ENCODE results near the gene SOCS6. TPM values are rescaled to one million over a fixed set of nuclear protein-coding genes. Genes with fewer than 3 reads are reported as not detected.
"Not testable (repeated sequence)": the region's sequence is repeated elsewhere in the genome, so short reads cannot be mapped to it uniquely, and the experiment has no call there.

SOCS6 gene
- total RNA-seq, 3 donors from 2014 or later (not counting 1 experiment from before 2014, with no cell fraction given) = 2.5 to 8.1 (median 4.7) TPM

GRCh38 chr18:70249118-70249517, 39.7 kb upstream of the SOCS6 start:
- Histone ChIP-seq H3K4me3 (ENCODE audit: low read length) (no peak overlapping the region), H3K27ac (ENCODE audit: low read length) (no peak overlapping the region), H3K36me3 (ENCODE audit: control insufficient read depth, insufficient read depth, low read length) (no peaks in the 10 kb centered on the region), H3K27me3 (ENCODE audit: control insufficient read depth, insufficient read depth, low read length) (peaks cover 2% of the 10 kb centered on the region), H3K9me3 (ENCODE audit: control insufficient read depth, insufficient read depth, low read length) (no peaks in the 10 kb centered on the region), H3K4me1 (ENCODE audit: control insufficient read depth, insufficient read depth, low read length) (no peaks in the 10 kb centered on the region)
- no peak for TF ChIP-seq CTCF (IDR thresholded peaks at IDR 0.05)
- H3K36me3 Mint-ChIP-seq = no peaks in the 10 kb centered on the region
- intact Hi-C loops (cut with micrococcal nuclease) = no loop called here
- WGBS (ENCODE audit: insufficient coverage) = 91% methylated on average over 5 of the region's 5 CpGs
- no peaks in the 10 kb centered on the region for H3K9me3 Mint-ChIP-seq
- no peak for DNase-seq
- no peaks in the 10 kb centered on the region for H3K4me1 Mint-ChIP-seq
- H3K27ac Mint-ChIP-seq = no peak overlapping the region
- H3K4me3 Mint-ChIP-seq = no peak overlapping the region
- no peak for ATAC-seq
- peaks cover 0 to 5% of the 10 kb centered on the region in 2 donors for H3K27me3 Mint-ChIP-seq (ENCODE audit: low read depth in 2 of 2)

DNA sequence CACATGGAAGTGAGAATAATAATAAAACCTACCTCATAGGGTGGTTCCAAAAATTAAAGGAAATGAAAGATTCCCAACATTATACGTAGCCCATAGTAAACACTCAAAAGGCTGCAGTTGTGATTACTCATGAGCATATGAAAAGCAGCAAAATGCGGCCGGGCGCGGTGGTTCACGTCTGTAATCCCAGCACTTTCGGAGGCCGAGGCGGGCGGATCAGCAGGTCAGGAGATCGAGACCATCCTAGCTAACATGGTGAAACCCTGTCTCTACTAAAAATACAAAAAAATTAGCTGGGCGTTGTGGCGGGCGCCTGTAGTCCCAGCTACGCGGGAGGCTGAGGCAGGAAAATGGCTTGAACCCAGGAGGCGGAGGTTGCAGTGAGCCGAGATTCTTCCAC, 39.0 kb upstream of the SOCS6 start:
- H3K4me1 ChIP-seq (ENCODE audit: control insufficient read depth, insufficient read depth, low read length); H3K27me3 Mint-ChIP-seq (ENCODE audit: low read depth in 2 of 2); H3K27ac Mint-ChIP-seq; H3K4me3 ChIP-seq (ENCODE audit: low read length); H3K9me3 ChIP-seq (ENCODE audit: control insufficient read depth, insufficient read depth, low read length); H3K27me3 ChIP-seq (ENCODE audit: control insufficient read depth, insufficient read depth, low read length); ATAC-seq; intact Hi-C loops (cut with micrococcal nuclease); H3K27ac ChIP-seq (ENCODE audit: low read length); H3K4me3 Mint-ChIP-seq; H3K9me3 Mint-ChIP-seq; H3K4me1 Mint-ChIP-seq; H3K36me3 Mint-ChIP-seq; H3K36me3 ChIP-seq (ENCODE audit: control insufficient read depth, insufficient read depth, low read length); DNase-seq: not testable (repeated sequence)
- 97% methylated on average over 18 of the region's 18 CpGs for WGBS (ENCODE audit: insufficient coverage)

DNA sequence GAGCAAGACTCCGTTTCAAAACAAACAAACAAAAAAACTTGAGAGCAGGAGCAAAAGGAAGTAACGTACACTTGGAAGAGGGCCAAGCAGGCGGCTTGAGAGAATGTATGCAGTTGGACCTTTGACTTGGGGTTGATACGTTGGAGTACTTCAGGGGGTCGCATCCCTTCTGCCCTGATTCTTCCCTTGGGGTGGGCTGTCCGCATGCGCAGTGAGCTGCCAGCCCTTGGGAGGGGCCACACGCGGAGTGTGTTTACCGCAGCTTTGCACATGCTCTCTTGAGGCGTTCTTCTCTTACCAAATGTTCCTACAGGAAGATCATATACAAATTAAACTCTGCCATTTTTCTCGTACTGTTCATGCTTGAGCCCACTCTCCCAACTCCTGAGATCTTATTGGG, 38.1 kb upstream of the SOCS6 start:
- WGBS (ENCODE audit: insufficient coverage) = 93% methylated on average over 12 of the region's 12 CpGs
- peaks cover 0 to 16% of the 10 kb centered on the region in 2 donors for H3K27me3 Mint-ChIP-seq (ENCODE audit: low read depth in 2 of 2)
- Histone ChIP-seq H3K4me3 (ENCODE audit: low read length) (no peak overlapping the region), H3K36me3 (ENCODE audit: control insufficient read depth, insufficient read depth, low read length) (no peaks in the 10 kb centered on the region), H3K4me1 (ENCODE audit: control insufficient read depth, insufficient read depth, low read length) (no peaks in the 10 kb centered on the region), H3K9me3 (ENCODE audit: control insufficient read depth, insufficient read depth, low read length) (no peaks in the 10 kb centered on the region), H3K27ac (ENCODE audit: low read length) (no peak overlapping the region), H3K27me3 (ENCODE audit: control insufficient read depth, insufficient read depth, low read length) (peaks cover 2% of the 10 kb centered on the region)
- no peaks in the 10 kb centered on the region for H3K4me1 Mint-ChIP-seq
- H3K27ac Mint-ChIP-seq = no peak overlapping the region
- DNase-seq = no peak
- TF ChIP-seq CTCF (IDR thresholded peaks at IDR 0.05) = no peak
- intact Hi-C loops (cut with micrococcal nuclease) = no loop called here
- H3K36me3 Mint-ChIP-seq = no peaks in the 10 kb centered on the region
- H3K9me3 Mint-ChIP-seq = no peaks in the 10 kb centered on the region
- no peak overlapping the region for H3K4me3 Mint-ChIP-seq
- ATAC-seq = no peak

GRCh38 chr18:70256184-70256583, 32.7 kb upstream of the SOCS6 start:
- H3K36me3 Mint-ChIP-seq = no peaks in the 10 kb centered on the region
- 67% methylated on average over 3 of the region's 5 CpGs for WGBS (ENCODE audit: insufficient coverage)
- H3K27ac ChIP-seq (ENCODE audit: low read length) = no peak overlapping the region

More at GRCh38 chr18:70256184-70256583, 32.7 kb upstream of the SOCS6 start:
- ATAC-seq = no peak
- intact Hi-C loops (cut with micrococcal nuclease) = no loop called here
- DNase-seq = no peak
- Mint-ChIP-seq H3K4me1 (no peaks in the 10 kb centered on the region), H3K4me3 (no peak overlapping the region), H3K9me3 (no peaks in the 10 kb centered on the region), H3K27ac (no peak overlapping the region), H3K27me3 (ENCODE audit: low read depth in 2 of 2) (peaks cover 8 to 43% of the 10 kb centered on the region in 2 donors)
- Histone ChIP-seq H3K9me3 (ENCODE audit: control insufficient read depth, insufficient read depth, low read length) (no peaks in the 10 kb centered on the region), H3K4me3 (ENCODE audit: low read length) (no peak overlapping the region), H3K4me1 (ENCODE audit: control insufficient read depth, insufficient read depth, low read length) (no peaks in the 10 kb centered on the region), H3K27me3 (ENCODE audit: control insufficient read depth, insufficient read depth, low read length) (peaks cover 2% of the 10 kb centered on the region), H3K36me3 (ENCODE audit: control insufficient read depth, insufficient read depth, low read length) (no peaks in the 10 kb centered on the region)
- no peak for TF ChIP-seq CTCF (IDR thresholded peaks at IDR 0.05)

Measured in natural killer cell (primary cell).